ENCODE measurements around the gene SIK3. TPM values are rescaled to one million over a fixed set of nuclear protein-coding genes. Genes with fewer than 3 reads are reported as not detected.

Gene SIK3
- total RNA-seq, 1 experiment from 2014 or later = 31.4 TPM

DNA sequence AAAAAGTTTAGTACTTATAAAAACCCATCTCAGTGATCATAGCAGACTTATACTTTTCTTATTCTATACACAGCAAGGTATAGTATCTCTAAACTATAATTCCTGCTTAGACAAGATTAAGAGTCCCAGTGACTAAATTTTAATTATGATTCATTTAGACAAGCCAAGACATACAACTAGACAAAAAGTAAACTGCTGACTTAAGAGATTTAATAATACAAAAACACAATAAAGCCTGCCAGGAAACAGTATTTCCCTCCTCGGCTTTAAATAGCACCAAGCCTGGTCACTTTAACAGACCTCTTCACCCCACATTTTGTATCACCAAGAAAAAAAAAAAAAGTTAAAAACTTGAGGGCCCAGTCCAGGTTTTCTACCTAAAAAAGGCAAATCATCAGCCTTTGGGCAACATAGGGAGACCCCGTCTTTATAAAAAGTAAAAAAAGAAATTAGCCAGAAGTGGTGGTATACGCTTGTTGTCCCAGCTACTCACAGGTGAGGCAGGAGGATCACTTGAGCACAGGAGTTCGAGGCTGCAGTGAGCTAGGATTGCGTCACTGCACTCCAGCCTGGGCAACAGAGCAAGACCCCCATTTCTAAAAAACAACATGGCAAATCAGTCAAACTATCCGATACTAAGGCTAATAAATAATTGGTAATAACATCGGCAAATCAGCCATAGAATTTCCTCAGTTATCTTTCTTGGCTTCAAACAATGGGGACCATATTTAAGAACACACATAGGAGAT lies 53.8 kb downstream of the SIK3 start:
- no peak overlapping the region for H3K4me2 ChIP-seq (ENCODE audit: insufficient read depth, insufficient read length, low read length)
- no peak overlapping the region for H3K27ac ChIP-seq (ENCODE audit: insufficient read length, low read depth, low read length)
- Mint-ChIP-seq H3K27me3 (ENCODE audit: low read depth) (no peaks in the 10 kb centered on the region), H3K4me3 (no peak overlapping the region), H3K27ac (0 out of 7 replicates have a peak overlapping the region, but pooled peaks of 1 of the 3 experiments have one; percentile 36), H3K9me3 (no peaks in the 10 kb centered on the region), H3K4me1 (peaks cover 7% of the 10 kb centered on the region in 2 experiments), H3K36me3 (ENCODE audit: insufficient read depth in 1 of 3, low read depth in 3 of 3) (no peaks in the 10 kb centered on the region)
- no peak overlapping the region for H3K14ac ChIP-seq (ENCODE audit: insufficient read depth, low read length)
- no peak overlapping the region for H3K4ac ChIP-seq (ENCODE audit: low read depth, low read length)
- H3K18ac ChIP-seq (ENCODE audit: insufficient read length, low read depth, low read length) = no peak overlapping the region
- no peaks in the 10 kb centered on the region for H3K9me3 ChIP-seq (ENCODE audit: control insufficient read depth, low read depth, low read length)
- no peak overlapping the region for H2BK15ac ChIP-seq (ENCODE audit: low read depth, low read length)
- no peaks in the 10 kb centered on the region for H4K20me1 ChIP-seq (ENCODE audit: control insufficient read depth, insufficient read depth, insufficient read length)
- H2BK20ac ChIP-seq (ENCODE audit: low read depth, low read length, poor library complexity, severe bottlenecking) = no peak overlapping the region
- no peak overlapping the region for H3K56ac ChIP-seq (ENCODE audit: insufficient read length, low read depth, low read length)
- H3K27me3 ChIP-seq (ENCODE audit: insufficient read depth, low read length) = no peaks in the 10 kb centered on the region
- H2AK5ac ChIP-seq (ENCODE audit: insufficient read length, low read length) = no peak overlapping the region
- H3K79me1 ChIP-seq (ENCODE audit: insufficient read depth, low read depth, low read length, poor library complexity, severe bottlenecking) = no peaks in the 10 kb centered on the region
- no peak overlapping the region for H2BK12ac ChIP-seq (ENCODE audit: insufficient read length, low read depth, low read length)
- no peak overlapping the region for H2AFZ ChIP-seq (ENCODE audit: low read length)
- WGBS (ENCODE audit: extremely low coverage, insufficient read length, low lambda C conversion rate) = no CpG with 5 or more reads among the region's 7 CpGs
- H4K91ac ChIP-seq (ENCODE audit: insufficient read length, low read depth, low read length) = no peak overlapping the region
- TF ChIP-seq, protein P1, sequence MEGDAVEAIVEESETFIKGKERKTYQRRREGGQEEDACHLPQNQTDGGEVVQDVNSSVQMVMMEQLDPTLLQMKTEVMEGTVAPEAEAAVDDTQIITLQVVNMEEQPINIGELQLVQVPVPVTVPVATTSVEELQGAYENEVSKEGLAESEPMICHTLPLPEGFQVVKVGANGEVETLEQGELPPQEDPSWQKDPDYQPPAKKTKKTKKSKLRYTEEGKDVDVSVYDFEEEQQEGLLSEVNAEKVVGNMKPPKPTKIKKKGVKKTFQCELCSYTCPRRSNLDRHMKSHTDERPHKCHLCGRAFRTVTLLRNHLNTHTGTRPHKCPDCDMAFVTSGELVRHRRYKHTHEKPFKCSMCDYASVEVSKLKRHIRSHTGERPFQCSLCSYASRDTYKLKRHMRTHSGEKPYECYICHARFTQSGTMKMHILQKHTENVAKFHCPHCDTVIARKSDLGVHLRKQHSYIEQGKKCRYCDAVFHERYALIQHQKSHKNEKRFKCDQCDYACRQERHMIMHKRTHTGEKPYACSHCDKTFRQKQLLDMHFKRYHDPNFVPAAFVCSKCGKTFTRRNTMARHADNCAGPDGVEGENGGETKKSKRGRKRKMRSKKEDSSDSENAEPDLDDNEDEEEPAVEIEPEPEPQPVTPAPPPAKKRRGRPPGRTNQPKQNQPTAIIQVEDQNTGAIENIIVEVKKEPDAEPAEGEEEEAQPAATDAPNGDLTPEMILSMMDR (conservative IDR thresholded peaks at IDR 0.05) = no peak
- no peaks in the 10 kb centered on the region for H3K23me2 ChIP-seq (ENCODE audit: insufficient read length, low read depth, low read length, poor library complexity, severe bottlenecking)
- no peak overlapping the region for H2BK120ac ChIP-seq (ENCODE audit: low read depth, low read length, poor library complexity, severe bottlenecking)
- H3K23ac ChIP-seq (ENCODE audit: insufficient read length, low read depth, low read length) = no peak overlapping the region
- no peak overlapping the region for H3K9ac ChIP-seq (ENCODE audit: extremely low read depth, insufficient read length, low read length)
- H4K5ac ChIP-seq (ENCODE audit: insufficient read length, low read depth, low read length) = no peak overlapping the region
- H3T11ph ChIP-seq (ENCODE audit: low read length) = no peak overlapping the region
- DNase-seq = no peak
- no peak overlapping the region for H4K8ac ChIP-seq (replicated peaks; ENCODE audit: insufficient read length, low read depth, low read length)
- H2BK5ac ChIP-seq (ENCODE audit: insufficient read length, low read length) = no peak overlapping the region
- H3K4me1 ChIP-seq (ENCODE audit: insufficient read depth, low read length) = no peaks in the 10 kb centered on the region
- no peaks in the 10 kb centered on the region for H3K79me2 ChIP-seq (ENCODE audit: insufficient read depth, low read length)
